Spleen (tissue), 10 donors: ENCODE data around the gene LAMTOR2. TPM values are rescaled to one million over a fixed set of nuclear protein-coding genes. Genes with fewer than 3 reads are reported as not detected.

Source experiments
- polyA plus RNA-seq, 3 donors: library from polyadenylated mRNA; stranded (reverse); fragments of 200-250 nt; gene quantifications; one replicate each; pipeline ENCODE4 v1.2.1, GENCODE V29; 2013
- total RNA-seq, 7 donors: library from RNA; depleted of rRNA in 3 of 7; stranded (reverse); fragments of >200 nt in 3 of 7; fragmentation: NEBNext Ultra II Directional in 4 of 7; extraction: Animal tissue kit (Norgen Biotek cat#: 25700) in 4 of 7; gene quantifications; one replicate each; pipeline versions ENCODE4 v1.1.0 to v1.2.1, GENCODE V29; 2016 to 2021
- donor health status: healthy with polysubstance abuse.
- donor health status: DM: no; HTN: no; CAD: no; lungs with moderate emphysema.
- donor health status: DM: no; HTN: no; CAD: no.
- donor health status: Bipolar disorder and iron deficiency.
- donor health status: healthy.
- donor health status: DM: no; HTN: no; CAD: no.
- donor health status: DM: yes; HTN: yes; CAD: no.

LAMTOR2 gene
- total and polyA plus RNA-seq, 10 donors: 29.5 to 121 (median 44.7) TPM

Other genes starting within 250 kb of the LAMTOR2 start
- 100 to 1,000 TPM in 1 of 7 donors, 10 to 100 TPM in 6; 56.6 to 103 (median 70.2) TPM for gene GON4L, start 197.6 kb upstream of the LAMTOR2 start, total RNA-seq
- gene GON4L, start 197.6 kb upstream of the LAMTOR2 start, polyA plus RNA-seq: 10 to 100 TPM; 12.3 to 27.1 (median 22.3) TPM
- gene SYT11, start 195.2 kb upstream of the LAMTOR2 start, total RNA-seq: 10 to 100 TPM; 10.2 to 22.1 (median 13.7) TPM
- gene SYT11, start 195.2 kb upstream of the LAMTOR2 start, polyA plus RNA-seq: 1 to 10 TPM; 1.1 to 2.9 (median 1.8) TPM
- gene RIT1, start 143.4 kb upstream of the LAMTOR2 start, total RNA-seq: 10 to 100 TPM; 48.1 to 66.2 (median 52.6) TPM
- 10 to 100 TPM in 2 of 3 donors, 1 to 10 TPM in 1; 9.0 to 16.3 (median 10.2) TPM for gene RIT1, start 143.4 kb upstream of the LAMTOR2 start, polyA plus RNA-seq
- gene KHDC4, start 120.4 kb upstream of the LAMTOR2 start, total RNA-seq: 10 to 100 TPM; 43.2 to 70.5 (median 59.3) TPM
- gene KHDC4, start 120.4 kb upstream of the LAMTOR2 start, polyA plus RNA-seq: 10 to 100 TPM; 24.9 to 33.8 (median 29.3) TPM
- gene RXFP4, start 113.1 kb upstream of the LAMTOR2 start, total RNA-seq: under 1 TPM in 1 of 7 donors, not detected in 6; 0.88 TPM
- under 1 TPM in 1 of 3 donors, not detected in 2; 0.06 TPM for gene RXFP4, start 113.1 kb upstream of the LAMTOR2 start, polyA plus RNA-seq
- 100 to 1,000 TPM; 129 to 228 (median 192) TPM for gene ARHGEF2, start 76.2 kb upstream of the LAMTOR2 start, total RNA-seq
- gene ARHGEF2, start 76.2 kb upstream of the LAMTOR2 start, polyA plus RNA-seq: 10 to 100 TPM; 45.1 to 83.0 (median 63.4) TPM
- 100 to 1,000 TPM; 152 to 254 (median 183) TPM for gene SSR2, start 33.8 kb upstream of the LAMTOR2 start, total RNA-seq
- gene SSR2, start 33.8 kb upstream of the LAMTOR2 start, polyA plus RNA-seq: 100 to 1,000 TPM; 198 to 291 (median 224) TPM
- 10 to 100 TPM; 15.7 to 26.4 (median 21.2) TPM for gene UBQLN4, start 984 bp upstream of the LAMTOR2 start, total RNA-seq
- gene UBQLN4, start 984 bp upstream of the LAMTOR2 start, polyA plus RNA-seq: 10 to 100 TPM; 11.2 to 18.0 (median 12.2) TPM
- under 1 TPM in 2 of 7 donors, not detected in 5; 0.50 to 0.70 TPM for gene RAB25, start 6.4 kb downstream of the LAMTOR2 start, total RNA-seq
- gene RAB25, start 6.4 kb downstream of the LAMTOR2 start, polyA plus RNA-seq: under 1 TPM; 0.28 to 0.61 (median 0.45) TPM
- gene MEX3A, start 27.7 kb downstream of the LAMTOR2 start, total RNA-seq: under 1 TPM; 0.26 to 0.76 (median 0.38) TPM
- under 1 TPM; 0.11 to 0.17 (median 0.16) TPM for gene MEX3A, start 27.7 kb downstream of the LAMTOR2 start, polyA plus RNA-seq
- gene LMNA, start 59.9 kb downstream of the LAMTOR2 start, total RNA-seq: 100 to 1,000 TPM in 6 of 7 donors, 10 to 100 TPM in 1; 95.1 to 279 (median 124) TPM
- gene LMNA, start 59.9 kb downstream of the LAMTOR2 start, polyA plus RNA-seq: 10 to 100 TPM; 33.9 to 61.1 (median 39.4) TPM
- 10 to 100 TPM; 21.1 to 65.9 (median 37.7) TPM for gene SEMA4A, start 98.8 kb downstream of the LAMTOR2 start, total RNA-seq
- 1 to 10 TPM; 7.1 to 9.3 (median 9.1) TPM for gene SEMA4A, start 98.8 kb downstream of the LAMTOR2 start, polyA plus RNA-seq
- gene SLC25A44, start 139.3 kb downstream of the LAMTOR2 start, total RNA-seq: 10 to 100 TPM; 22.8 to 32.7 (median 29.0) TPM
- 1 to 10 TPM; 4.8 to 8.4 (median 6.2) TPM for gene SLC25A44, start 139.3 kb downstream of the LAMTOR2 start, polyA plus RNA-seq
- gene PMF1, start 158.2 kb downstream of the LAMTOR2 start, total RNA-seq: 10 to 100 TPM; 43.8 to 74.0 (median 59.5) TPM
- 10 to 100 TPM; 66.3 to 97.6 (median 79.3) TPM for gene PMF1, start 158.2 kb downstream of the LAMTOR2 start, polyA plus RNA-seq
- gene BGLAP, start 187.4 kb downstream of the LAMTOR2 start, total RNA-seq: 1 to 10 TPM; 1.8 to 6.0 (median 2.5) TPM
- gene BGLAP, start 187.4 kb downstream of the LAMTOR2 start, polyA plus RNA-seq: 1 to 10 TPM; 1.7 to 2.4 (median 2.4) TPM
- 1 to 10 TPM in 6 of 7 donors, under 1 TPM in 1; 0.94 to 4.0 (median 1.8) TPM for gene PAQR6, start 193.3 kb downstream of the LAMTOR2 start, total RNA-seq
- 1 to 10 TPM in 2 of 3 donors, under 1 TPM in 1; 0.80 to 2.3 (median 2.2) TPM for gene PAQR6, start 193.3 kb downstream of the LAMTOR2 start, polyA plus RNA-seq
- gene SMG5, start 228.0 kb downstream of the LAMTOR2 start, total RNA-seq: 10 to 100 TPM; 48.9 to 80.5 (median 70.8) TPM
- gene SMG5, start 228.0 kb downstream of the LAMTOR2 start, polyA plus RNA-seq: 10 to 100 TPM; 14.9 to 33.6 (median 17.7) TPM
- gene TMEM79, start 229.5 kb downstream of the LAMTOR2 start, total RNA-seq: 1 to 10 TPM; 2.6 to 6.8 (median 4.6) TPM
- gene TMEM79, start 229.5 kb downstream of the LAMTOR2 start, polyA plus RNA-seq: 1 to 10 TPM; 3.4 to 5.3 (median 3.8) TPM
- 10 to 100 TPM; 25.5 to 54.4 (median 44.2) TPM for gene GLMP, start 240.9 kb downstream of the LAMTOR2 start, total RNA-seq
- 10 to 100 TPM; 26.3 to 31.9 (median 30.6) TPM for gene GLMP, start 240.9 kb downstream of the LAMTOR2 start, polyA plus RNA-seq
- not detected for gene VHLL, start 244.5 kb downstream of the LAMTOR2 start, total RNA-seq
- not detected for gene VHLL, start 244.5 kb downstream of the LAMTOR2 start, polyA plus RNA-seq